Sciatic nerve (tissue), 2 donors: ENCODE measurements around the gene OPHN1. TPM values are rescaled to one million over a fixed set of nuclear protein-coding genes. Genes with fewer than 3 reads are reported as not detected.

ENCODE experiments used
- ATAC-seq: fragments of 200-7000 bp; cut with Tn5 transposase; one replicate; pipeline ENCODE4 v1.9.1; 2020; ENCODE audit warnings: mild to moderate bottlenecking, moderate library complexity
- DNase-seq: peaks from one replicate; pipeline ENCODE4 v3.0.0-alpha.2; 2020; ENCODE audit warnings: low spot score
- intact Hi-C: fragments of 100-400 bp; cut with DNase I; formaldehyde crosslinking; loops from one replicate; pipeline ENCODE4 v1.14.2; 2022
- total RNA-seq: library from RNA; stranded (reverse); fragmentation: NEBNext Ultra II Directional; extraction: Animal tissue kit (Norgen Biotek cat#: 25700); gene quantifications from one replicate; pipeline ENCODE4 v1.2.1, GENCODE V29; 2021
- donor health status: DM: no; HTN: no; CAD: no.
- donor health status: DM: no; HTN: no; CAD: no.

OPHN1 gene
- total RNA-seq = 19.6 TPM

GRCh38 chrX:68433155-68433980 is at the start of gene OPHN1:
Gene OPHN1 (minus strand): TSS chrX:68433495. CDS start chrX:68433020, 475 bp downstream.
- ATAC-seq (peak; percentile 96), DNase-seq (peak; percentile 86)
- intact Hi-C loops = no loop called here

- ATAC-seq (no peak), DNase-seq (no peak)
- intact Hi-C loops = no loop called here
These were observed 47.7 kb upstream of the OPHN1 start for GRCh38 chrX:68480969-68481368.

DNA sequence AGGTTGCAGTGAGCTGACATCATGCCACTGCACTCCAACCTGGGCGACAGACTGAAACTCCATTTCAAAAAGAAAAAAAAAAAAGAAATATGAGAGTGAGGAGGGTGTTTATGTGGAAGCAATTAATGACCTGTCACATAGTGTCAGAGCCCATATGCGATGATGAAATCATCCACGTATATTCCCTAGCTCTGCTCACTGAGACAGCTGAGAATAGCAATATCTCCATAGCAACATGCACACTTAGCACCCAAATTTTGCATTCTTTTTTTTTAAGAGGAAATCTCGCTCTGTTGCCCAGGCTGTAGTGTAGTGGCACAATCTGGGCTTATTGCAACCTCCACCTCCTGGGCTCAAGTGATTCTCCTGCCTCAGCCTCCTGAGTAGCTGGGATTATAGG is 31.5 kb upstream of the OPHN1 start:
- DNase-seq (no peak), ATAC-seq (no peak)
- intact Hi-C loops = no loop called here

DNA sequence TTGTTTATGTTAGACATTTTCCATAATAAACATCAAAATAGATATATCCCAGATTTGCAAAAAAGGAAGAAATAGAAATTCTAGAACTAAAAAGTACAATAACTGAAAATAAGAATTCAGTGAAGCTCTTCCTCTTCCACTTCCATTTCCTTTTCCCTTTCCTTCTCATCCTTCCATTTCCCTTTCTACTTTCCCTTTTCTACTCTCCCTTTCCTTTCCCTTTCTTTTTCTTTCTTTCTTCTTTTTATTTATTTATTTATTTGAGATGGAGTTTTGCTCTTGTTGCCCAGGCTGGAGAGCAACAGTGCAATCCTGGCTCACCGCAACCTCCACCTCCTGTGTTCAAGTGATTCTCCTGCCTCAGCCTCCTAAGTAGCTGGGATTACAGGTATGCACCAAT is 30.6 kb upstream of the OPHN1 start:
- DNase-seq = no peak
- ATAC-seq = no peak
- intact Hi-C loops = no loop called here

DNA sequence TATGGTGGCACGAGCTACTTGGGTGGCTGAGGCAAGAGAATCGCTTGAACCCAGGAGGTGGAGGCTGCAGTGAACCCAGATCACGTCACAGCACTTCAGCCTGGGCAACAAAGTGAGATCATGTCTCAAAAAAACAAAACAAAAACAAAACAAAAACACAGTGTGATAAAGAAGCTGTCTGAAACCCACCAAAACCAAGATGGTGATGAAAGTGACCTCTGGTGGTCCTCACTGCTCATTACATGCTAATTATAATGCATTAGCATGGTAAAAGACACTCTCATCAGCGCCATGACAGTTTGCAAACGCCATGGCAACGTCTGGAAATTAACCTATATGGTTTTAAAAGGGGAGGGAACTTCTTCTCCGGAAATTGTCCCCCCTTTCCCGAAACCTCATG is 29.4 kb upstream of the OPHN1 start:
- ATAC-seq = peak; percentile 48
- intact Hi-C loops = no loop called here
- no peak for DNase-seq

DNA sequence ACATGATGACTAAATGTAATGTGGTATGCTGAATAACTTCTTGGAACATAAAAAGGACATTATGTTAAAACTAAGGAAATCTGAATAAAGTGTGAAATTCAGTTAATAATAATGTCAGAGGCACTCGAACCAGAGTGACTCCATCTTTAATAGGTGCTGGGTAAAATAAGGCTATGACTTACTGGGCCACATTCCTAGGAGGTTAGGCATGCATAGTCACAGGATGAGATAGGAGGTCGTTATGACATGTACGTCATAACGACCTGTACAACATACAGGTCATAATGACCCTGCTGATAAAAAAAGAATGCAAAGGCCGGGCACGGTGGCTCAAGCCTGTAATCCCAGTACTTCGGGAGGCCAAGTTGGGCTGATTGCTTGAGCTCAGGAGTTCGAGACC is 28.9 kb upstream of the OPHN1 start:
- intact Hi-C loops = no loop called here
- no peak for DNase-seq
- ATAC-seq = no peak

- no peak for ATAC-seq
- intact Hi-C loops = no loop called here
- no peak for DNase-seq
These were observed 28.3 kb upstream of the OPHN1 start for GRCh38 chrX:68461576-68461975.

GRCh38 chrX:68461093-68461492 is 27.8 kb upstream of the OPHN1 start:
- intact Hi-C loops = no loop called here
- ATAC-seq = no peak
- DNase-seq = no peak

DNA sequence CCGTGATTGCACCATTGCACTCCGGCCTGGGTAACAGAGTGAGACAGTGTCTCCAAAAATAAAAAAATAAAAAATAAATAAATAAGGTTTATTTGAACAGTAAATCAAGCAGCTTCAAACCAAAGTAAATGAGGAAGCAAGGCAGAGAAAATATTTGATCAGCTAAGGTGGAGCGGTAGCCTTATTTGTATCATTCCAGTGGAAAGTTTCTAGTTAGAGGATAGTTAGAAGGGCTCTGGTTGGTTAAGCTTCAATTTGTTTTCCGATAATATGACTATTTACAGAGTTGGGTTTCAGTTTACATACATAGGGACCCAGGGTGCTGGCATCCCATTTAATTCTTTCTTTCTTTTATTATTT is 21.8 kb upstream of the OPHN1 start:
- ATAC-seq (no peak), DNase-seq (no peak)
- intact Hi-C loops = no loop called here

DNA sequence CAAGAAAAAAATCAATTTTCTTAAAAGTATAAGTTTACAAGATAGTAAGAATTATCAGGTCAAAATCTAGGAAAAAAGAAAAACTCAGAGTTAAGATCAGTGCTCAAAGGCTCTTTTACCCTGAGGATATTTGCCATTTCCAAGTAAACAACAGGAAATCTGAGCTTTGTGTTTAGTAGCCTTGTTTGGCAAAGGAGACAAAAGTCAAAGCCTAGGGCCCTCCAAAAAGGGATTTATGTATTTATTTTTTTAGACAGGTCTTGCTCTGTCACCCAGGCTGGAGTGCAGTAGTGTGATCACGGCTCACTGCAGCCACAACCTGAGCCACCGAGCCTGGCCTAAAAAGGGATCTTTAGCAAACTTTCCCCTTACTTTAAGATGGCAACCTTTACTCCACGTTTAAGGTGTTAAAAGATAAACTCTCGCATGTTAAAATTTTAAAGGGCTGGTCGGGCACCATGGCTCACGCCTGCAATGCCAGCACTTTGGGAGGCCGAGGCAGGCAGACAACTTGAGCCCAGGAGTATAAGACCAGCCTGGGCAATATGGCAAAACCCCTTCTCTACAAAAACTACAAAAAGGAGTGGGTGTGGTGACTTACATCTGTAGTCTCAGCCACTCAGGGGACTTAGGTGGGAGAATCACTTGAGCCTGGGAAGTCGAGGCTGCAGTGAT is 21.3 kb upstream of the OPHN1 start:
- ATAC-seq (no peak), DNase-seq (no peak)
- intact Hi-C loops = no loop called here

- DNase-seq = no peak
- intact Hi-C loops = no loop called here
- no peak for ATAC-seq
These were observed 18.4 kb upstream of the OPHN1 start for GRCh38 chrX:68451720-68452119.

GRCh38 chrX:68443155-68443868 is 10.0 kb upstream of the OPHN1 start:
- intact Hi-C loops = no loop called here
- DNase-seq = no peak
- no peak for ATAC-seq

- intact Hi-C loops = no loop called here
- DNase-seq (peak; percentile 87), ATAC-seq (peak; percentile 74)
These were observed 7.6 kb upstream of the OPHN1 start for GRCh38 chrX:68440940-68441339.

GRCh38 chrX:68440442-68440841 is 7.1 kb upstream of the OPHN1 start:
- ATAC-seq = no peak
- DNase-seq = no peak
- intact Hi-C loops = no loop called here

GRCh38 chrX:68439341-68439740 is 6.0 kb upstream of the OPHN1 start:
- DNase-seq = no peak
- intact Hi-C loops = no loop called here
- no peak for ATAC-seq

DNA sequence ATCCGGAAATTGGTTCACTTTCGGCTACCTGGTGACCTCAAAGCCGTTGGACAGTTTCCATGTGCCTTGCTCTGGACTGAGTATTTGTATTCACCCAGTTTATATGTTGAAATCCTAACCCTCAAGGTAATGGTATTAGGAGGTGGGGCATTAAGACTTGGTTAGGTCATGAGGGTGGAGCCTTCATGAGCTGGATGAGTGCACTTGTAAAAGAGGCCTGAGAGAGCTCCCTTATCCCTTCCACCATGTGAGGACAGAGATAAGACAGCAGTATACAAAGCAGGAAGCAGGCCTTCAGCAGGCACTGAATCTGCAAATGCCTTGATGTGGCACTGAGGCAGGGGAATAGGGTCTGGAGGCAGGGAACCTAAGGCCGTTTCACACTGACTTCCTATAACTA is 5.3 kb upstream of the OPHN1 start:
- ATAC-seq = no peak
- no peak for DNase-seq
- intact Hi-C loops = no loop called here

DNA sequence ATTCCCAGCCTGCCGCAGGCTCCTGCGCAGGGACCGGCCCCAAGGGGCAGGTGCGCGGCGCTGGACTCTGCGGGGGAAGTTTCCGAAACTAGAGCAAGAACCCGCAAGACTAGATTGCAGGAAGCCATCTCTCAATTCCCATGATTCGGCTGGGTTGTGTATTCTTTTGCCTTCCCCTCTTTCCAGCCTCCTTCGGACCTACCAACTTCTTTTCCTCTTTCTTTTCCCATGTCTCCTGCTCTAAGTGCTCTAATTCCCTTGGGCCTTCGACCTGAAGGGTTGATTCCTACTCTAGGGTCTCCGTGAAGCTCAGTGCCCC is 645 bp upstream of the OPHN1 start:
- intact Hi-C loops = no loop called here
- DNase-seq (no peak), ATAC-seq (no peak)

DNA sequence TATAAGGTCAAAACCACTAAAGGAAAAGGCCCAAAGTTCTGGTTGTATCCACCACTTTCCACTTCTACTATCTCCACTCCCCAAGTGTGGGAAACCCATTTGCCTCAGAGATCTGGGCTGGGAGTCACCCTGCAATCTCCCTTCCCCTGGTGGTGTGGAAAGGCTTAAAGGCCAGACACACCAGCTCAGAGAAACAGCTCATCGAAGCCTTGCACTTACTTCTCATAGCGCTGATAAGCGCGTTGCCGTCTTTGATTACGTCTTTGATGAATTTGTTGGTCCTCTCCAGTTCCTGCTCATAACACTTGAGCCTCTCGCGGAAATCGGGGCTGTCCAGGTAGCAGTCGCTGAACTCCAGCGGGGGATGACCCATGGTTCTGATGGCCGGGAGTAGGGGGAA is 647 bp downstream of the OPHN1 start:
- DNase-seq (no peak), ATAC-seq (peak; percentile 11)

GRCh38 chrX:68431836-68432235 is 1.5 kb downstream of the OPHN1 start:
- no peak for ATAC-seq
- no peak for DNase-seq
- intact Hi-C loops = no loop called here

More for the DNA sequence above, 647 bp downstream of the OPHN1 start:
- intact Hi-C loops = no loop called here

- no peak for ATAC-seq
- intact Hi-C loops = no loop called here
These were observed 4.1 kb downstream of the OPHN1 start for GRCh38 chrX:68429216-68429615.

More at GRCh38 chrX:68429216-68429615, 4.1 kb downstream of the OPHN1 start:
- no peak for DNase-seq
